SK-N-SH treated with all-trans-retinoic acid at 6 μM for 48 hours (cell line): ENCODE results near the gene FAM217A.
"Not testable (repeated sequence)": the region's sequence is repeated elsewhere in the genome, so short reads cannot be mapped to it uniquely, and the experiment has no call there.

ENCODE experiments used
- ATAC-seq: fragments of 200-7000 bp; cut with Tn5 transposase; 3 replicates; pipeline ENCODE4 v1.9.1; 2020; ENCODE audit warnings: mild to moderate bottlenecking, moderate library complexity
- ARNTL ChIP-seq: fragments of 450-650 bp; formaldehyde crosslinking; IDR thresholded peaks from 2 replicates; pipeline ENCODE4 v1.5.0; 2020; ENCODE audit warnings: low read depth, mild to moderate bottlenecking, moderate library complexity, borderline replicate concordance
- BACH2 ChIP-seq: fragments of 250-450 bp; sonication (Bioruptor Pico); IDR thresholded peaks from 2 replicates; pipeline ENCODE4 v1.9.0; 2021; ENCODE audit warnings: mild to moderate bottlenecking, borderline replicate concordance
- CREB5 ChIP-seq: fragments of 250-450 bp; sonication (Bioruptor Pico); IDR thresholded peaks from 2 replicates; pipeline ENCODE4 v1.5.1; 2020; ENCODE audit warnings: low read depth, mild to moderate bottlenecking, moderate library complexity
- CSDC2 ChIP-seq: fragments of 250-450 bp; sonication (Bioruptor Pico); IDR thresholded peaks from 2 replicates; pipeline ENCODE4 v1.5.0; 2020; ENCODE audit warnings: mild to moderate bottlenecking, moderate library complexity
- CSRNP3 ChIP-seq: fragments of 250-450 bp; sonication (Bioruptor Pico); IDR thresholded peaks from 2 replicates; pipeline ENCODE4 v1.5.1; 2021; ENCODE audit warnings: mild to moderate bottlenecking, moderate library complexity
- ESRRG ChIP-seq: fragments of 250-450 bp; sonication (Bioruptor Pico); IDR thresholded peaks from 2 replicates; pipeline ENCODE4 v1.6.1; 2021; ENCODE audit warnings: mild to moderate bottlenecking
- GLIS3 ChIP-seq: fragments of 250-450 bp; sonication (Bioruptor Pico); IDR thresholded peaks from 2 replicates; pipeline ENCODE4 v1.5.0; 2020; ENCODE audit warnings: mild to moderate bottlenecking, moderate library complexity
- ISL1 ChIP-seq: fragments of 250-450 bp; sonication (Bioruptor Pico); IDR thresholded peaks from 2 replicates; pipeline ENCODE4 v2.1.2; 2022; ENCODE audit warnings: mild to moderate bottlenecking, moderate library complexity
- PATZ1 ChIP-seq: fragments of 250-450 bp; sonication (Bioruptor Pico); IDR thresholded peaks from 2 replicates; pipeline ENCODE4 v1.8.0; 2020; ENCODE audit warnings: mild to moderate bottlenecking, moderate library complexity, borderline replicate concordance
- POU6F1 ChIP-seq: fragments of 250-450 bp; sonication (Bioruptor Pico); IDR thresholded peaks from 2 replicates; pipeline ENCODE4 v1.8.0; 2021; ENCODE audit warnings: low read depth, mild to moderate bottlenecking, moderate library complexity, borderline replicate concordance
- PPARA ChIP-seq: fragments of 250-450 bp; sonication (Bioruptor Pico); IDR thresholded peaks from 2 replicates; pipeline ENCODE4 v1.5.0; 2020; ENCODE audit warnings: mild to moderate bottlenecking, borderline replicate concordance
- RARB ChIP-seq: fragments of 250-450 bp; sonication (Bioruptor Pico); IDR thresholded peaks from 2 replicates; pipeline ENCODE4 v1.8.0; 2021; ENCODE audit warnings: mild to moderate bottlenecking, moderate library complexity
- SNAI2 ChIP-seq: fragments of 250-450 bp; sonication (Bioruptor Pico); IDR thresholded peaks from 2 replicates; pipeline ENCODE4 v1.5.0; 2020; ENCODE audit warnings: mild to moderate bottlenecking, moderate library complexity
- TOX ChIP-seq: fragments of 250-450 bp; sonication (Bioruptor Pico); IDR thresholded peaks from 2 replicates; pipeline ENCODE4 v1.8.0; 2021; ENCODE audit warnings: mild to moderate bottlenecking, moderate library complexity, borderline replicate concordance
- TSHZ2 ChIP-seq: fragments of 250-450 bp; sonication (Bioruptor Pico); IDR thresholded peaks from 2 replicates; pipeline ENCODE4 v1.5.0; 2020; ENCODE audit warnings: mild to moderate bottlenecking, moderate library complexity
- ZNF565 ChIP-seq: fragments of 450-650 bp; formaldehyde crosslinking; conservative IDR thresholded peaks from 2 replicates; pipeline ENCODE4 v1.5.0; 2020; ENCODE audit warnings: low read depth, mild to moderate bottlenecking, moderate library complexity
- ZNF8 ChIP-seq: fragments of 450-650 bp; formaldehyde crosslinking; IDR thresholded peaks from 2 replicates; pipeline ENCODE4 v1.5.0; 2020; ENCODE audit warnings: mild to moderate bottlenecking, moderate library complexity

FAM217A gene

GRCh38 chr6:4115741-4116140 lies 36.8 kb upstream of the FAM217A start (continued):
- no peak for TF ChIP-seq CSRNP3 (CRISPR knock-in tag)
- TF ChIP-seq ZNF565 (CRISPR knock-in tag) = no peak
- no peak for TF ChIP-seq BACH2
- TF ChIP-seq RARB = no peak

GRCh38 chr6:4114123-4114522 lies 35.2 kb upstream of the FAM217A start:
- TF ChIP-seq TSHZ2 (CRISPR knock-in tag) (no peak), SNAI2 (CRISPR knock-in tag) (no peak), CSRNP3 (CRISPR knock-in tag) (no peak), TOX (CRISPR knock-in tag) (no peak), CREB5 (CRISPR knock-in tag) (no peak), ZNF8 (CRISPR knock-in tag) (no peak), ESRRG (CRISPR knock-in tag) (no peak), PPARA (no peak), PATZ1 (CRISPR knock-in tag) (no peak)
- ATAC-seq = no peak

- no peak for ATAC-seq
- TF ChIP-seq ZNF8 (CRISPR knock-in tag) (no peak), TOX (CRISPR knock-in tag) (no peak)
Observed at GRCh38 chr6:4113649-4114048, 34.7 kb upstream of the FAM217A start.

GRCh38 chr6:4112366-4112765 lies 33.4 kb upstream of the FAM217A start:
- no peak for TF ChIP-seq RARB
- TF ChIP-seq CSDC2 (CRISPR knock-in tag) = no peak
- TF ChIP-seq ISL1 (CRISPR knock-in tag) = no peak
- TF ChIP-seq SNAI2 (CRISPR knock-in tag) = no peak
- no peak for TF ChIP-seq TOX (CRISPR knock-in tag)
- TF ChIP-seq CSRNP3 (CRISPR knock-in tag) = no peak
- TF ChIP-seq ESRRG (CRISPR knock-in tag) = no peak
- TF ChIP-seq CREB5 (CRISPR knock-in tag) = no peak
- TF ChIP-seq GLIS3 (CRISPR knock-in tag) = no peak
- TF ChIP-seq ARNTL (CRISPR knock-in tag) = no peak
- no peak for TF ChIP-seq BACH2
- no peak for TF ChIP-seq PPARA
- no peak for TF ChIP-seq ZNF8 (CRISPR knock-in tag)
- no peak for TF ChIP-seq POU6F1
- TF ChIP-seq PATZ1 (CRISPR knock-in tag) = no peak
- no peak for ATAC-seq

- not testable (repeated sequence) for ATAC-seq
Observed at GRCh38 chr6:4109363-4109815, 30.5 kb upstream of the FAM217A start.
